ENCODE data around the gene SPART. TPM values are rescaled to one million over a fixed set of nuclear protein-coding genes. Genes with fewer than 3 reads are reported as not detected.

SPART gene
- polyA plus RNA-seq, 1 donor (not counting 4 experiments of a cell fraction or from before 2014, with no cell fraction given), result 35.5 TPM

DNA sequence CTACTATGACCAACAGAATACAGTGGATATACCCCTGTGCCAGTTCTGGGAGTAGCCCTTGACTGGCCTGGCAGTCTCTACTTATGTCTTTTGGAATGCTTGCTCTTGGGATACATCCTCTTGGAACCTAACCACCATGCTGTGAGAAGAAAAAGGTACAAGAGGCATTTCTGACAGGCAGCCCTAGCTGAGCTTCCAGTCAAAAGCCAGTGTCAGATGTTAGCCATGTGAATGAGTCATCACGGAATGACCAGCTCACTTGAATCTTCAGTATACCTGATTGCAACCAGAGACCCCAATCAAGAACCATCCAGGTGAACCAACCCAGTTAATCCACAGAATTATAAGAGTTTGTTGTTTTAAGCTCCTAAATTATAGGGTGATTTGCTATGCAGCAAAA is 52.7 kb downstream of the SPART start:
- dilution Hi-C loops (cut with MboI; ENCODE audit: extremely low pct_ligation_motif_present, low sequenced_read_pairs), result loop anchor here (25.0 kb wide), 1 partner anchor 306 kb away; no protein-coding TSS in a partner anchor
- no peak for FAIRE-seq
- H3K4me1 ChIP-seq (ENCODE audit: control insufficient read depth, extremely low read depth, insufficient read depth, low read length), result no peaks in the 10 kb centered on the region

GRCh38 chr13:36288794-36289391 is 57.3 kb downstream of the SPART start:
- no peaks in the 10 kb centered on the region for H3K36me3 ChIP-seq (ENCODE audit: control insufficient read depth in 2 of 2, extremely low read depth in 1 of 2, insufficient read depth in 2 of 2, low read length in 2 of 2)
- no peaks in the 10 kb centered on the region for H3K9me3 ChIP-seq (ENCODE audit: control insufficient read depth, low read depth, low read length)
- no peak overlapping the region for H3K27ac ChIP-seq (ENCODE audit: control insufficient read depth, insufficient read depth, low read length)
- TF ChIP-seq EZH2 (IDR thresholded peaks at IDR 0.05; ENCODE audit: low read length) (no peak), CTCF (optimal IDR thresholded peaks at IDR 0.05 in 1 of 3, IDR thresholded peaks at IDR 0.05 in 1 of 3, conservative IDR thresholded peaks at IDR 0.05 in 1 of 3; ENCODE audit: extremely low read depth in 1 of 3, insufficient read depth in 2 of 3, low read length in 3 of 3) (no peak)
- H3K9me1 ChIP-seq (ENCODE audit: control insufficient read depth, extremely low read depth, insufficient read depth, low read length), result no peaks in the 10 kb centered on the region
- no peak overlapping the region for H3K9ac ChIP-seq (ENCODE audit: control insufficient read depth, extremely low read depth, insufficient read depth, low read length)
- H3K79me2 ChIP-seq (ENCODE audit: control insufficient read depth, insufficient read depth, low read length), result no peaks in the 10 kb centered on the region
- DNase-seq (ENCODE audit: low read depth, low spot score), result no peak
- no peaks in the 10 kb centered on the region for H4K20me1 ChIP-seq (ENCODE audit: control insufficient read depth, extremely low read depth, insufficient read depth, low read length)
- dilution Hi-C loops (cut with MboI; ENCODE audit: extremely low pct_ligation_motif_present, low sequenced_read_pairs), result loop anchor here (25.0 kb wide), 1 partner anchor 302 kb away; no protein-coding TSS in a partner anchor
- H3K4me2 ChIP-seq (ENCODE audit: control insufficient read depth, extremely low read depth, insufficient read depth, low read depth, low read length), result no peak overlapping the region
- no peak overlapping the region for H2AFZ ChIP-seq (ENCODE audit: control insufficient read depth, low read length)
- FAIRE-seq, result no peak
- H3K4me3 ChIP-seq (ENCODE audit: control insufficient read depth in 2 of 3, extremely low read depth in 1 of 3, insufficient read depth in 2 of 3, low read depth in 1 of 3, low read length in 3 of 3), result no peak overlapping the region
- H3K4me1 ChIP-seq (ENCODE audit: control insufficient read depth, extremely low read depth, insufficient read depth, low read length), result no peaks in the 10 kb centered on the region
- no peaks in the 10 kb centered on the region for H3K27me3 ChIP-seq (ENCODE audit: control insufficient read depth, extremely low read depth, insufficient read depth, low read length)

More for the DNA sequence above, 52.7 kb downstream of the SPART start:
- no peak for TF ChIP-seq CTCF (optimal IDR thresholded peaks at IDR 0.05 in 1 of 3, IDR thresholded peaks at IDR 0.05 in 1 of 3, conservative IDR thresholded peaks at IDR 0.05 in 1 of 3; ENCODE audit: extremely low read depth in 1 of 3, insufficient read depth in 2 of 3, low read length in 3 of 3)
- no peak for TF ChIP-seq EZH2 (IDR thresholded peaks at IDR 0.05; ENCODE audit: low read length)
- Histone ChIP-seq H3K4me2 (ENCODE audit: control insufficient read depth, extremely low read depth, insufficient read depth, low read depth, low read length) (no peak overlapping the region), H3K9me1 (ENCODE audit: control insufficient read depth, extremely low read depth, insufficient read depth, low read length) (no peaks in the 10 kb centered on the region), H3K36me3 (ENCODE audit: control insufficient read depth in 2 of 2, extremely low read depth in 1 of 2, insufficient read depth in 2 of 2, low read length in 2 of 2) (no peaks in the 10 kb centered on the region), H3K79me2 (ENCODE audit: control insufficient read depth, insufficient read depth, low read length) (no peaks in the 10 kb centered on the region), H2AFZ (ENCODE audit: control insufficient read depth, low read length) (no peak overlapping the region), H3K4me3 (ENCODE audit: control insufficient read depth in 2 of 3, extremely low read depth in 1 of 3, insufficient read depth in 2 of 3, low read depth in 1 of 3, low read length in 3 of 3) (no peak overlapping the region), H3K27ac (ENCODE audit: control insufficient read depth, insufficient read depth, low read length) (no peak overlapping the region), H3K9me3 (ENCODE audit: control insufficient read depth, low read depth, low read length) (no peaks in the 10 kb centered on the region), H3K9ac (ENCODE audit: control insufficient read depth, extremely low read depth, insufficient read depth, low read length) (no peak overlapping the region), H3K27me3 (ENCODE audit: control insufficient read depth, extremely low read depth, insufficient read depth, low read length) (no peaks in the 10 kb centered on the region), H4K20me1 (ENCODE audit: control insufficient read depth, extremely low read depth, insufficient read depth, low read length) (no peaks in the 10 kb centered on the region)
- DNase-seq (ENCODE audit: low read depth, low spot score), result no peak
